Left ventricle myocardium inferior (tissue), 1 donor: ENCODE data around the gene OPHN1. TPM values are rescaled to one million over a fixed set of nuclear protein-coding genes. Genes with fewer than 3 reads are reported as not detected.
A peak's percentile ranks its signal among the peaks of the same experiment; 100 is the strongest.

Experiments
- DNase-seq: peaks from one replicate; pipeline ENCODE4 v3.0.0-alpha.2; 2020
- H3K27ac ChIP-seq: fragments of 200-600 bp; replicated peaks from 2 replicates; pipeline ENCODE4 v1.8.0; 2021
- H3K27me3 ChIP-seq: fragments of 200-600 bp; 2 replicates; pipeline ENCODE4 v1.8.0; 2021; ENCODE audit warnings: low read depth
- H3K36me3 ChIP-seq: fragments of 200-600 bp; 2 replicates; pipeline ENCODE4 v1.8.0; 2021
- H3K4me1 ChIP-seq: fragments of 200-600 bp; 2 replicates; pipeline ENCODE4 v1.8.0; 2021
- H3K4me3 ChIP-seq: fragments of 200-600 bp; 2 replicates; pipeline ENCODE4 v1.8.0; 2021; ENCODE audit warnings: mild to moderate bottlenecking, moderate library complexity
- H3K9me3 ChIP-seq: fragments of 200-600 bp; replicated peaks from 2 replicates; pipeline ENCODE4 v1.8.0; 2021
- CTCF ChIP-seq: fragments of 200-600 bp; IDR thresholded peaks from 2 replicates; pipeline ENCODE4 v1.8.0; 2021; ENCODE audit warnings: antibody characterized with exemption, mild to moderate bottlenecking, borderline replicate concordance
- intact Hi-C: fragments of 100-400 bp; cut with micrococcal nuclease; formaldehyde crosslinking; loops from one replicate; pipeline ENCODE4 v1.11.0; 2022
- total RNA-seq: library from RNA; stranded (reverse); fragmentation: NEBNext Ultra II Directional; extraction: Animal tissue kit (Norgen Biotek cat#: 25700); gene quantifications from one replicate; pipeline ENCODE4 v1.2.1, GENCODE V29; 2021
- donor health status: DM: no; HTN: yes; CAD: no; lungs with severe emphysema.

OPHN1 gene
- total RNA-seq, 1 donor from 2014 or later = 5.0 TPM

GRCh38 chrX:68422478-68422877 is 10.8 kb downstream of the OPHN1 start:
- Histone ChIP-seq H3K27ac (no peak overlapping the region), H3K4me3 (no peak overlapping the region), H3K9me3 (no peaks in the 10 kb centered on the region), H3K27me3 (no peaks in the 10 kb centered on the region), H3K36me3 (no peaks in the 10 kb centered on the region), H3K4me1 (peaks cover 25% of the 10 kb centered on the region)
- no peak for DNase-seq
- intact Hi-C loops = no loop called here
- no peak for TF ChIP-seq CTCF

- peaks cover 33% of the 10 kb centered on the region for H3K4me1 ChIP-seq
- H3K4me3 ChIP-seq = no peak overlapping the region
- H3K9me3 ChIP-seq = no peaks in the 10 kb centered on the region
- intact Hi-C loops = no loop called here
- H3K27ac ChIP-seq = no peak overlapping the region
- TF ChIP-seq CTCF = no peak
- no peaks in the 10 kb centered on the region for H3K36me3 ChIP-seq
- H3K27me3 ChIP-seq = no peaks in the 10 kb centered on the region
- DNase-seq = no peak
These were observed 11.7 kb downstream of the OPHN1 start for GRCh38 chrX:68421636-68422035.

DNA sequence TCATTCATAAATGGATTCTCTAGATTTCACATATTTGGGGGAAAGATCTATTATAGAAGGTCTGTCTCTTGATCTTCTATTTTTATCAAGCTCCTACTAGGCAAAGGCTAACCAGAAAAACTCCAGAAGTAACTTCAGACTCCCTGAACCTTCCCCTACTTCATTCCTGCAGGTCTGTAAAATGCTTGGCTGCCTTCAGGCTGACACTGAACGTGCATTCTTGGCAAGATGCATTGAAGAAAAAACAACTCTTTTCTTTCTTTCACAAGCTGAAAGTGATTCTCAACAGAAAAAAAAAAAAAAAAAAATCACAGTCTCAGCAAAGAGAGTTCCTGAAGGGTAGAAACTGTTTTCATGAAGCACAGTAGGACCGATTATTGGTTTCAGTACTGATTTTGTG is 12.7 kb downstream of the OPHN1 start:
- Histone ChIP-seq H3K36me3 (no peaks in the 10 kb centered on the region), H3K27me3 (no peaks in the 10 kb centered on the region), H3K4me3 (no peak overlapping the region), H3K27ac (peak overlapping the region; percentile 19), H3K4me1 (peaks cover 42% of the 10 kb centered on the region), H3K9me3 (no peaks in the 10 kb centered on the region)
- no peak for DNase-seq
- TF ChIP-seq CTCF = no peak
- intact Hi-C loops = no loop called here

DNA sequence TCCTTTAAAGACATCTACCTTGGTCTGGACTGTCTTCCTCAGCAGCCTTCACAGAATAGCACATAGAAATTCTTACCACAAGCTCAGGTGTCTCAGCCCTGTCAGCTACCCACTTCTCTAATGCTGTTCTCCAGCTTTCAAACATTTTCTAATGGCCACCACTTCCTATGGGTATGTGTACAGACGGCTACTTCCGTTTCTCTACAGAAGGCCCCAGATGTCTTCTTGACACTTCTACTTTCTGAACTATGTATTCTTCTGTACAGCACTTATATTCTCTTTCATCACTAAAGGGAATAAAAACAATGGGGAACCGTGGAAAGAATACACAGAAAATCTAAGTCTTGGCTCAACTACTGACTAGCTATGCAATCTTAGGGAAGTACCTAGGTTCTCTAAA is 13.3 kb downstream of the OPHN1 start:
- H3K9me3 ChIP-seq = no peaks in the 10 kb centered on the region
- H3K27me3 ChIP-seq = no peaks in the 10 kb centered on the region
- H3K4me1 ChIP-seq = peaks cover 46% of the 10 kb centered on the region
- no peak overlapping the region for H3K27ac ChIP-seq
- H3K36me3 ChIP-seq = no peaks in the 10 kb centered on the region
- intact Hi-C loops = no loop called here
- DNase-seq = no peak
- no peak overlapping the region for H3K4me3 ChIP-seq
- TF ChIP-seq CTCF = no peak

GRCh38 chrX:68417651-68418050 is 15.6 kb downstream of the OPHN1 start:
- no peak for DNase-seq
- Histone ChIP-seq H3K9me3 (no peaks in the 10 kb centered on the region), H3K36me3 (no peaks in the 10 kb centered on the region), H3K27me3 (no peaks in the 10 kb centered on the region), H3K4me1 (peaks cover 66% of the 10 kb centered on the region), H3K4me3 (no peak overlapping the region), H3K27ac (no peak overlapping the region)
- no peak for TF ChIP-seq CTCF
- intact Hi-C loops = no loop called here

GRCh38 chrX:68416592-68416991 is 16.7 kb downstream of the OPHN1 start:
- Histone ChIP-seq H3K4me1 (peaks cover 61% of the 10 kb centered on the region), H3K27ac (no peak overlapping the region), H3K27me3 (no peaks in the 10 kb centered on the region), H3K36me3 (no peaks in the 10 kb centered on the region), H3K4me3 (no peak overlapping the region), H3K9me3 (no peaks in the 10 kb centered on the region)
- no peak for DNase-seq
- intact Hi-C loops = no loop called here
- TF ChIP-seq CTCF = no peak
